SU-DHL-6 (cell line): ENCODE measurements around the gene UBQLN1.

ENCODE experiments used
- H2AFZ ChIP-seq: fragments of 200-600 bp; sonication (generic); 2 replicates; pipeline ENCODE4 v1.6.1; 2014; ENCODE audit warnings: low read depth, mild to moderate bottlenecking, moderate library complexity, mixed read lengths, antibody characterized with exemption, low read length; ENCODE audit not compliant: severe bottlenecking
- H3F3A ChIP-seq: fragments of 200-600 bp; shearing (Covaris generic); 2 replicates; pipeline ENCODE4 v1.6.0; 2016; ENCODE audit warnings: antibody characterized with exemption, mild to moderate bottlenecking; ENCODE audit not compliant: insufficient read depth
- H3K27ac ChIP-seq: fragments of 200-600 bp; sonication (generic); 2 replicates; pipeline ENCODE4 v1.5.1; 2016; ENCODE audit warnings: low read depth, mild to moderate bottlenecking, low read length, moderate library complexity, mixed read lengths
- H3K27me3 ChIP-seq: fragments of 200-600 bp; sonication (generic), shearing (Covaris generic); 2 replicates; pipeline ENCODE4 v1.6.0; 2014; ENCODE audit warnings: mild to moderate bottlenecking, low read length
- H3K36me3 ChIP-seq: fragments of 200-600 bp; sonication (generic); 2 replicates; pipeline ENCODE4 v1.6.1; 2014; ENCODE audit warnings: mild to moderate bottlenecking, low read length, mixed read lengths
- H3K4me2 ChIP-seq: fragments of 300-600, 200-600 bp; shearing (Covaris generic), sonication (generic); 2 replicates; pipeline ENCODE4 v1.6.0; 2014; ENCODE audit warnings: low read length, low read depth, mild to moderate bottlenecking; ENCODE audit not compliant: poor library complexity, severe bottlenecking
- H3K4me3 ChIP-seq: fragments of 200-600 bp; sonication (generic); 2 replicates; pipeline ENCODE4 v1.5.1; 2014; ENCODE audit warnings: antibody characterized with exemption, low read length, mild to moderate bottlenecking, mixed read lengths; ENCODE audit not compliant: insufficient read depth, poor library complexity, severe bottlenecking
- H3K79me2 ChIP-seq: fragments of 200-600 bp; sonication (generic); 2 replicates; pipeline ENCODE4 v1.6.1; 2014; ENCODE audit warnings: mild to moderate bottlenecking, low read length, moderate library complexity; ENCODE audit not compliant: insufficient read depth
- H3K9ac ChIP-seq: fragments of 200-600 bp; sonication (generic); 2 replicates; pipeline ENCODE4 v1.7.0; 2014; ENCODE audit warnings: mild to moderate bottlenecking, low read length
- H3K9me2 ChIP-seq: fragments of 200-600 bp; sonication (generic); replicated peaks from 2 replicates; pipeline ENCODE4 v1.6.1; 2014; ENCODE audit warnings: low read length; ENCODE audit not compliant: insufficient read depth
- H3K9me3 ChIP-seq: fragments of 200-600 bp; sonication (generic); 2 replicates; pipeline ENCODE4 v1.6.1; 2014; ENCODE audit warnings: low read length, mixed read lengths; ENCODE audit not compliant: insufficient read depth
- H4K20me1 ChIP-seq: fragments of 200-600 bp; sonication (generic); 2 replicates; pipeline ENCODE4 v1.6.1; 2014; ENCODE audit warnings: low read depth, mild to moderate bottlenecking, antibody characterized with exemption, low read length, moderate library complexity, mixed read lengths
- CTCF ChIP-seq: fragments of 200-600 bp; sonication (generic); IDR thresholded peaks from one replicate; pipeline ENCODE4 v1.5.1; 2017; ENCODE audit warnings: antibody characterized with exemption, mild to moderate bottlenecking, low read length, moderate library complexity; ENCODE audit not compliant: insufficient read depth, poor library complexity, severe bottlenecking
- EZH2phosphoT487 ChIP-seq: fragments of 200-600 bp; sonication (generic), shearing (Covaris generic); conservative IDR thresholded peaks from 2 replicates; pipeline ENCODE4 v1.6.1; 2018; ENCODE audit warnings: mild to moderate bottlenecking, antibody characterized with exemption, low read length, moderate library complexity, mixed read lengths

UBQLN1 gene

DNA sequence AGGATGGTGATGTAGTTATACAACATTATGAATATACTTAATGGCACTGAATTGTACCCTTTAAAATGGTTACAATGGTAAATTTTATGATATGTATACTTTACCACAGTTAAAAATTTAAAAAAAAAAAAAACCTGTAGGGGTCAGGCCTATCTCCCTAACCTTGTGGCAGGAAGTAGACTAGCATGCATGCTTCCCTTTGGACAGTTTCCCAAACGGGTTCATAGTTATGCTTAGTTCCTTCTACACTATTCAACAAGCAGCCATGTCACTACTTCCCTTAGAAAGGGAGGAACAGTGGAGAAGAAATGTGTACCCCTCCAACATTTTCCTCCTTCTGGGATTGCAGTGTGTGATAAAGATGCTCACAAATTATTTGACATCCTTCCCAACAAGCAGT is 52.3 kb downstream of the UBQLN1 start:
- TF ChIP-seq CTCF, result no peak
- no peak for TF ChIP-seq EZH2phosphoT487
- Histone ChIP-seq H3K9ac (no peak overlapping the region), H3F3A (no peaks in the 10 kb centered on the region), H4K20me1 (no peaks in the 10 kb centered on the region), H3K27ac (no peak overlapping the region), H3K79me2 (no peaks in the 10 kb centered on the region), H3K9me2 (no peaks in the 10 kb centered on the region), H3K4me2 (no peak overlapping the region), H3K9me3 (no peaks in the 10 kb centered on the region), H3K27me3 (no peaks in the 10 kb centered on the region), H2AFZ (no peak overlapping the region), H3K36me3 (peaks cover 18% of the 10 kb centered on the region; the same call in 1 of the 2 replicates), H3K4me3 (no peak overlapping the region)

DNA sequence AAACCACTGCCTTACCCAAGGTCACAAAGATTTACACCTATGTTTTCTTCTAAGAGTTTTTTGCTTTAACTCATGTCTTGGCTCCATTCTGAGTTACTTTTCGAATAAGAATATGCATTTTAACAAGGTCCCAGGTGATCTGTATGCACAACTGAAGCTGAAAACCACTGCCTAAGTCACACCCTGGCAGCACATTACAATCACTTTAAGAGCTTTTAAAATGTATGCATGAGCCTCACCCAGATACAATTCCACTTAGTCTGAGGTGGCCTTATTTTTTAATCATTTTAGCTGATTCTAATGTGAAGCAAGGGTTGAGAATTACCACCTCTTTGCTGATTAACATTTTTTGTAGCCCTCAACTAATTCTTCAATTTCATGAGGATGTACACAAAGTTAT is 55.3 kb downstream of the UBQLN1 start:
- no peak overlapping the region for H3K4me2 ChIP-seq
- no peaks in the 10 kb centered on the region for H3K79me2 ChIP-seq
- H4K20me1 ChIP-seq, result no peaks in the 10 kb centered on the region
- peaks cover 4% of the 10 kb centered on the region; the same call in 1 of the 2 replicates for H3K36me3 ChIP-seq
- H3K27ac ChIP-seq, result no peak overlapping the region
- H2AFZ ChIP-seq, result no peak overlapping the region
- H3K27me3 ChIP-seq, result no peaks in the 10 kb centered on the region
- no peak for TF ChIP-seq CTCF
- TF ChIP-seq EZH2phosphoT487, result no peak
- H3K9ac ChIP-seq, result no peak overlapping the region
- no peak overlapping the region for H3K4me3 ChIP-seq
- no peaks in the 10 kb centered on the region for H3K9me3 ChIP-seq
- H3K9me2 ChIP-seq, result no peaks in the 10 kb centered on the region
- no peaks in the 10 kb centered on the region for H3F3A ChIP-seq

GRCh38 chr9:83651558-83651957 is 56.2 kb downstream of the UBQLN1 start:
- Histone ChIP-seq H3K9me2 (no peaks in the 10 kb centered on the region), H3K9me3 (no peaks in the 10 kb centered on the region), H3F3A (no peaks in the 10 kb centered on the region), H2AFZ (no peak overlapping the region), H4K20me1 (no peaks in the 10 kb centered on the region), H3K4me2 (no peak overlapping the region), H3K4me3 (no peak overlapping the region), H3K36me3 (peaks cover 4% of the 10 kb centered on the region; the same call in 1 of the 2 replicates), H3K27me3 (no peaks in the 10 kb centered on the region), H3K27ac (no peak overlapping the region), H3K9ac (no peak overlapping the region), H3K79me2 (no peaks in the 10 kb centered on the region)
- TF ChIP-seq EZH2phosphoT487, result no peak
- no peak for TF ChIP-seq CTCF

- no peak overlapping the region for H3K27ac ChIP-seq
- H3K4me2 ChIP-seq, result no peak overlapping the region
- no peaks in the 10 kb centered on the region for H3K9me2 ChIP-seq
Measured at GRCh38 chr9:83649515-83649914, 58.2 kb downstream of the UBQLN1 start.

More at GRCh38 chr9:83649515-83649914, 58.2 kb downstream of the UBQLN1 start:
- no peaks in the 10 kb centered on the region for H3K27me3 ChIP-seq
- no peak overlapping the region for H2AFZ ChIP-seq
- H3K36me3 ChIP-seq, result peaks cover 4% of the 10 kb centered on the region; the same call in 1 of the 2 replicates
- no peaks in the 10 kb centered on the region for H4K20me1 ChIP-seq
- no peaks in the 10 kb centered on the region for H3F3A ChIP-seq
- H3K4me3 ChIP-seq, result no peak overlapping the region
- no peaks in the 10 kb centered on the region for H3K79me2 ChIP-seq
- H3K9me3 ChIP-seq, result no peaks in the 10 kb centered on the region
- H3K9ac ChIP-seq, result no peak overlapping the region
- no peak for TF ChIP-seq EZH2phosphoT487
- no peak for TF ChIP-seq CTCF
